Tibial artery (tissue), 4 donors: ENCODE results near the gene KIF21A.

Experiments used
- DNase-seq, 2 donors: peaks; one replicate each; pipeline ENCODE4 v3.0.0-alpha.2; 2019
- H3K27ac ChIP-seq, 2 donors: fragments of 200-600 bp; sonication (generic) in 1 of 2; 1 replicate in 1 of 2; 2 replicates in 1 of 2; pipeline ENCODE4 v1.5.1; 2018 to 2019; ENCODE audit warnings: mild to moderate bottlenecking in 1 of 2
- H3K27me3 ChIP-seq, 2 donors: fragments of 200-600 bp; sonication (generic) in 1 of 2; one replicate each; pipeline versions ENCODE4 v1.5.1 to v1.6.0; 2016 to 2019
- H3K36me3 ChIP-seq, 3 donors: fragments of 200-600 bp; sonication (generic) in 2 of 3; one replicate each; pipeline ENCODE4 v1.5.1; 2016 to 2019; ENCODE audit warnings: mild to moderate bottlenecking in 2 of 3
- H3K4me1 ChIP-seq, 4 donors: fragments of 200-600 bp; sonication (generic) in 2 of 4; 1 replicate in 3 of 4; 2 replicates in 1 of 4; pipeline ENCODE4 v1.5.1; 2016 to 2019
- H3K4me3 ChIP-seq, 2 donors: fragments of 200-600 bp; sonication (generic) in 1 of 2; 1 replicate in 1 of 2; 2 replicates in 1 of 2; pipeline ENCODE4 v1.5.1; 2018 to 2019; ENCODE audit warnings: mild to moderate bottlenecking in 2 of 2
- H3K9me3 ChIP-seq, 3 donors: fragments of 200-600 bp; sonication (generic) in 1 of 3; one replicate each; pipeline ENCODE4 v1.5.1; 2016 to 2019
- CTCF ChIP-seq, 2 experiments: fragments of 200-600 bp in 1 of 2; fragments of 450-650 bp in 1 of 2; IDR thresholded peaks; one replicate each; pipeline ENCODE4 v1.5.1; 2017 to 2019; ENCODE audit warnings: antibody characterized with exemption in 2 of 2, mild to moderate bottlenecking in 1 of 2, moderate library complexity in 1 of 2
- intact Hi-C: fragments of 100-400 bp; cut with DNase I; formaldehyde crosslinking; loops from one replicate; pipeline ENCODE4 v1.15.0; 2023; ENCODE audit warnings: low total_unique reads

The KIF21A gene

GRCh38 chr12:39331539-39332261 lies 111.2 kb downstream of the KIF21A start:
- intact Hi-C loops: no loop called here
- H3K36me3 ChIP-seq: peaks cover 12 to 15% (median 14%) of the 10 kb centered on the region in 3 donors
- no peaks in the 10 kb centered on the region for H3K27me3 ChIP-seq

GRCh38 chr12:39329876-39330275 lies 113.0 kb downstream of the KIF21A start:
- intact Hi-C loops: no loop called here
- H3K9me3 ChIP-seq: no peaks in the 10 kb centered on the region
- H3K27ac ChIP-seq: no peak overlapping the region
- no peak for TF ChIP-seq CTCF (IDR thresholded peaks at IDR 0.05)
- no peaks in the 10 kb centered on the region for H3K4me1 ChIP-seq
- H3K27me3 ChIP-seq: no peaks in the 10 kb centered on the region
- H3K36me3 ChIP-seq: peaks cover 12 to 15% (median 14%) of the 10 kb centered on the region in 3 donors
- no peak overlapping the region for H3K4me3 ChIP-seq
- no peak for DNase-seq

More at GRCh38 chr12:39331539-39332261, 111.2 kb downstream of the KIF21A start:
- Histone ChIP-seq H3K27ac (no peak overlapping the region), H3K4me1 (no peaks in the 10 kb centered on the region), H3K9me3 (no peaks in the 10 kb centered on the region), H3K4me3 (no peak overlapping the region)
- DNase-seq: no peak
- no peak for TF ChIP-seq CTCF (IDR thresholded peaks at IDR 0.05)

GRCh38 chr12:39329018-39329417 lies 113.9 kb downstream of the KIF21A start:
- Histone ChIP-seq H3K27ac (no peak overlapping the region), H3K4me1 (no peaks in the 10 kb centered on the region), H3K27me3 (no peaks in the 10 kb centered on the region), H3K9me3 (no peaks in the 10 kb centered on the region), H3K4me3 (no peak overlapping the region), H3K36me3 (peaks cover 12 to 15% (median 14%) of the 10 kb centered on the region in 3 donors)
- no peak for DNase-seq
- TF ChIP-seq CTCF (IDR thresholded peaks at IDR 0.05): no peak
- intact Hi-C loops: no loop called here

GRCh38 chr12:39327965-39328364 lies 115.0 kb downstream of the KIF21A start:
- intact Hi-C loops: no loop called here
- Histone ChIP-seq H3K27ac (no peak overlapping the region), H3K27me3 (no peaks in the 10 kb centered on the region), H3K4me3 (no peak overlapping the region), H3K9me3 (no peaks in the 10 kb centered on the region), H3K4me1 (no peaks in the 10 kb centered on the region), H3K36me3 (peaks cover 13 to 14% (median 13%) of the 10 kb centered on the region in 3 donors)
- TF ChIP-seq CTCF (IDR thresholded peaks at IDR 0.05): no peak
- DNase-seq: no peak

- H3K36me3 ChIP-seq: peaks cover 8 to 14% (median 9%) of the 10 kb centered on the region in 3 donors
- no peaks in the 10 kb centered on the region for H3K4me1 ChIP-seq
- H3K27ac ChIP-seq: no peak overlapping the region
- TF ChIP-seq CTCF (IDR thresholded peaks at IDR 0.05): no peak
- no peaks in the 10 kb centered on the region for H3K27me3 ChIP-seq
- no peak for DNase-seq
- no peaks in the 10 kb centered on the region for H3K9me3 ChIP-seq
- intact Hi-C loops: no loop called here
- H3K4me3 ChIP-seq: no peak overlapping the region
Observed at GRCh38 chr12:39327510-39327909, 115.4 kb downstream of the KIF21A start.
